Stimulated activated CD4-positive, alpha-beta T cell treated with anti-CD3 and anti-CD28 coated beads, Interleukin-2, amount 100 ng/mL, for 48 hours (primary cell): ENCODE data around the gene PAFAH1B1.
A peak's percentile ranks its signal among the peaks of the same experiment; 100 is the strongest.

Experiments used
- DNase-seq, 2 donors: peaks; one replicate each; pipeline ENCODE4 v3.0.0-alpha.2; 2020

Gene PAFAH1B1

GRCh38 chr17:2723505-2723996, 130.1 kb downstream of the PAFAH1B1 start:
- no peak for DNase-seq

- no peak for DNase-seq
Measured at GRCh38 chr17:2723997-2724783, 130.7 kb downstream of the PAFAH1B1 start.

GRCh38 chr17:2724784-2725164, 131.3 kb downstream of the PAFAH1B1 start:
- peak in 1 of 2 donors; percentile 38 for DNase-seq

- DNase-seq = no peak
Measured at GRCh38 chr17:2730764-2731353, 137.4 kb downstream of the PAFAH1B1 start.

GRCh38 chr17:2731807-2732206, 138.4 kb downstream of the PAFAH1B1 start:
- no peak for DNase-seq

GRCh38 chr17:2734939-2735338, 141.5 kb downstream of the PAFAH1B1 start:
- no peak for DNase-seq
